ENCODE results near the gene HSPB2. TPM values are rescaled to one million over a fixed set of nuclear protein-coding genes. Genes with fewer than 3 reads are reported as not detected.
A peak's percentile ranks its signal among the peaks of the same experiment; 100 is the strongest.

Gene HSPB2
- polyA plus RNA-seq, 1 experiment = 0.41 TPM

DNA sequence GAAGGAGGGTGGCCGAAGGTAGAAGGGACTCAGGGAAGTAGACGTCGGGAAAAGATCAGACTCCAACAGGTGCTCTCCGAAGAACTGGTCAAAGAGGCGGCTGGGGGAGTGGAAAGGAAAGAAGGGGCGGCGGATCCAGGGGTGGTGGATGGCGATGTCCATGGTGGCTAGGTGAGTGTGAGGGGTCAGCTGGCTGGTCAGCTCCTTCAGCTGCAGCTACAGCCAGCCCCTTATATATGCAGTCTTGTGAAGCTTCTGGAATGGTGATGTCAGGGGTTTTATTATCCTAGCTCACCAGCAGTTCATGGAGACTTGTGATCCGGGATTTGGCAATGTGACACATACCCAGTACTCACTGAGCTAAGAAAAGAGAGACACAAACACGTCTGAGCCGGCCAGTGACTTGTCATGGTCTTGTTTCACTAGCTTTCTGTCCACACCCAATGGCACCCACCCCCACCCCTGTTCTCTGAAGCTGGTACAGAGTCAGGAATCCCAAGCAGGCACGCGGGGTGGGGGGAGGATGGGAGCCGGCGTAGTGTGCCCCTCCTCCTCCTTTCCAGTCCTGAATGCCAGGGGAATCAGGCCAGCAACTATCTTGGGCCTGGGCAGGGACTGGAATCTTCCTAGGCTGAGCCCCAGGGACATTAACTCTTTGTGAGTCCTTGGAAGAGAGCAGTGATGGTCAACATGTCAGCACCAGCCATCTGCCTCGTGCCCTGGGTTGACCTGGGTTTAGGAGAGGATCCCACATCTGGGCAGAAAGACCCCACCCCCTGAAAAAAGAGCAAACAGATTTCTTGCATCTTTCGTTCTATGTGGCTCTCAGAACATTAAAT is 752 bp upstream of the HSPB2 start, which contains the start of gene CRYAB:
Gene CRYAB (minus strand): TSS at position 208 of the 839 bp plus-strand sequence. CDS start 46 bp downstream, at position 162.
- Histone ChIP-seq H3K27ac (ENCODE audit: low read depth, low read length) (peak within 1 kb of the TSS; percentile 58), H3K4me3 (ENCODE audit: low read depth, low read length) (no peak within 1 kb of the TSS), H3K9me3 (ENCODE audit: control insufficient read depth, insufficient read depth, low read length) (no peaks in the 10 kb centered on the region; the same call in 1 of the 2 replicates), H3K27me3 (ENCODE audit: control insufficient read depth, insufficient read depth, low read length) (peaks cover 3% of the 10 kb centered on the region)
- CTCF ChIA-PET = no interaction called here
- POLR2A ChIA-PET = no interaction called here
- TF ChIP-seq, protein P1, sequence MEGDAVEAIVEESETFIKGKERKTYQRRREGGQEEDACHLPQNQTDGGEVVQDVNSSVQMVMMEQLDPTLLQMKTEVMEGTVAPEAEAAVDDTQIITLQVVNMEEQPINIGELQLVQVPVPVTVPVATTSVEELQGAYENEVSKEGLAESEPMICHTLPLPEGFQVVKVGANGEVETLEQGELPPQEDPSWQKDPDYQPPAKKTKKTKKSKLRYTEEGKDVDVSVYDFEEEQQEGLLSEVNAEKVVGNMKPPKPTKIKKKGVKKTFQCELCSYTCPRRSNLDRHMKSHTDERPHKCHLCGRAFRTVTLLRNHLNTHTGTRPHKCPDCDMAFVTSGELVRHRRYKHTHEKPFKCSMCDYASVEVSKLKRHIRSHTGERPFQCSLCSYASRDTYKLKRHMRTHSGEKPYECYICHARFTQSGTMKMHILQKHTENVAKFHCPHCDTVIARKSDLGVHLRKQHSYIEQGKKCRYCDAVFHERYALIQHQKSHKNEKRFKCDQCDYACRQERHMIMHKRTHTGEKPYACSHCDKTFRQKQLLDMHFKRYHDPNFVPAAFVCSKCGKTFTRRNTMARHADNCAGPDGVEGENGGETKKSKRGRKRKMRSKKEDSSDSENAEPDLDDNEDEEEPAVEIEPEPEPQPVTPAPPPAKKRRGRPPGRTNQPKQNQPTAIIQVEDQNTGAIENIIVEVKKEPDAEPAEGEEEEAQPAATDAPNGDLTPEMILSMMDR (IDR thresholded peaks at IDR 0.05; ENCODE audit: low read depth, low read length) = no peak
- peak; percentile 24 for DNase-seq (ENCODE audit: low read depth, low spot score)

DNA sequence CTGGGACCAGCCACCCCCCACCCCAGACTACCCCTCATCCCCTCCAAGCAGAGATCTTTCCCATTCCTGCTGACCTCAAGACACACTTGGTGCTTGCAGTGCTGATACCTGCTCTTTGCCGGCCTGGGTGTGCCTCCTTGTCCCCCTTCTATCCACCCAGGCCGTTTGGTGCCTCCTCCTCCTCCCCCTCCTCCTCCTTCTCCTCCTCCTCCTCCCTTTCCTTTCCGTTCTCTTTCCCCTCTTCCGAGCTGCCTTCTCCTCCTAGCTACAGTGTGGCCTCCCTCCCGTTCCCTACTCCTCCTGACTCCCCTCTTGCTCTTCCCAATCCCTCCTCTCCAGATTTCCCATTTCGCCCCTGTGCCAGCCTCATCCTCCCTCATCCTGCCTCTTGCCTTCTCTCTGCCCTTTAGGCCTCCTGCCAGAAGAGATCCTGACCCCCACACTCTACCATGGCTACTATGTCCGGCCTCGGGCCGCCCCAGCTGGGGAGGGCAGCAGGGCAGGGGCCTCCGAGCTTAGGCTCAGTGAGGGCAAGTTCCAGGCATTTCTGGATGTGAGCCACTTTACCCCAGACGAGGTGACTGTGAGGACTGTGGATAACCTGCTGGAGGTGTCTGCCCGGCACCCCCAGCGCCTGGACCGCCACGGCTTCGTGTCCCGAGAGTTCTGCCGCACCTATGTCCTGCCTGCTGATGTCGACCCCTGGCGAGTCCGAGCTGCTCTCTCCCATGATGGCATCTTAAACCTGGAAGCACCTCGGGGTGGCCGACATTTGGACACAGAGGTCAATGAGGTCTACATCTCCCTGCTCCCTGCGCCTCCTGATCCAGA is 712 bp downstream of the HSPB2 start:
- Histone ChIP-seq H3K27me3 (ENCODE audit: control insufficient read depth, insufficient read depth, low read length) (peaks cover 3% of the 10 kb centered on the region), H3K9me3 (ENCODE audit: control insufficient read depth, insufficient read depth, low read length) (no peaks in the 10 kb centered on the region; the same call in 1 of the 2 replicates), H3K4me3 (ENCODE audit: low read depth, low read length) (no peak overlapping the region), H3K27ac (ENCODE audit: low read depth, low read length) (no peak overlapping the region)
- no peak for DNase-seq (ENCODE audit: low read depth, low spot score)
- POLR2A ChIA-PET = interaction anchor here (1.2 kb wide), 1 partner anchor 13 kb away, joined by 5 read pairs; no protein-coding TSS in a partner anchor
- CTCF ChIA-PET = interaction anchor here (0.9 to 1.0 kb wide), 2 partner anchors 14 to 369 kb away, joined by 3 read pairs; no protein-coding TSS in a partner anchor
- TF ChIP-seq, protein P1 (IDR thresholded peaks at IDR 0.05; ENCODE audit: low read depth, low read length) = no peak

DNA sequence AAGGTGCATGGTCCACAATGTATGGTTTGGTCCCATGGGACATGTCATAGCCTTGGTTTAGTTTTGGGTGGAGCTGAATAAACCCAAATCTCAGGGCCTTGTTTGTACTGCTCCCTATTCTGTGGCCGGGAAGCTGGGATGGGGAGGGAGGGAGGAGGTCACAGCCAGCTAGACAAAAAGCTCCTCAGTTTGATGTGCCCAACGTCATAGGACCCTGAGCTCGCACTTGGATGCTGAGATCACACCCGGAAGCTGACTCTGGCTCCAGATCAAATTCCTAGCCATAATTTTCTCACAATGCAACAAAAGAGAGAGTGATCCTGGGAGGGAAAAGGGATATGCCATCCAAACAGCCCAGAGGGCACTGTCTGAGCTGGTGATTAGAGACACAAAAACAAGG is 1.5 kb downstream of the HSPB2 start:
- peaks cover 3% of the 10 kb centered on the region for H3K27me3 ChIP-seq (ENCODE audit: control insufficient read depth, insufficient read depth, low read length)
- DNase-seq (ENCODE audit: low read depth, low spot score) = no peak
- CTCF ChIA-PET = interaction anchor here (0.5 to 1.2 kb wide), 4 partner anchors 13 to 368 kb away, joined by 3 to 5 read pairs (median 3); no protein-coding TSS in a partner anchor
- no peak overlapping the region for H3K4me3 ChIP-seq (ENCODE audit: low read depth, low read length)
- TF ChIP-seq, protein P1 (IDR thresholded peaks at IDR 0.05; ENCODE audit: low read depth, low read length) = no peak
- no peaks in the 10 kb centered on the region; the same call in 1 of the 2 replicates for H3K9me3 ChIP-seq (ENCODE audit: control insufficient read depth, insufficient read depth, low read length)
- no peak overlapping the region for H3K27ac ChIP-seq (ENCODE audit: low read depth, low read length)
- POLR2A ChIA-PET = interaction anchor here (0.7 kb wide), 1 partner anchor 12 kb away, joined by 3 read pairs; no protein-coding TSS in a partner anchor

DNA sequence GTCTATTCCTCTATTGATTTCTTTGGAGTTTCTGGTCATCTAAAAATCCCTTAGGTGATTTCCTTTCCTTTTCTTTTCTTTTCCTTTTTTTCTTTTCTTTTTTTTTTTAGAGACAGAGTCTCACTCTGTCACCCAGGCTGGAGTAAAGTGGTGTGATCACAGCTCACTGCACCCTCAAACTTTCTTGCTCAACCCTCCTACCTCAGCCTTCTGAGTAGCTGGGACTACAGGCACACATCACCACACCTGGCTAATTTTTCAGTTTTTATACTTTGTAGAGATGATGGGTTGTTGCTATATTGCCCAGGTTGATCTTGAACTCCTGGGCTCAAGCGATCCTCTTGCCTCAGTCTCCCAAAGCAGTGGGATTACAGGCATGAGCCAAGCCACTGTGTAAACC is 4.2 kb downstream of the HSPB2 start:
- Histone ChIP-seq H3K4me3 (ENCODE audit: low read depth, low read length) (no peak overlapping the region), H3K27ac (ENCODE audit: low read depth, low read length) (no peak overlapping the region), H3K9me3 (ENCODE audit: control insufficient read depth, insufficient read depth, low read length) (no peaks in the 10 kb centered on the region; the same call in 1 of the 2 replicates), H3K27me3 (ENCODE audit: control insufficient read depth, insufficient read depth, low read length) (no peaks in the 10 kb centered on the region)
- no peak for DNase-seq (ENCODE audit: low read depth, low spot score)
- CTCF ChIA-PET = no interaction called here
- TF ChIP-seq, protein P1 (IDR thresholded peaks at IDR 0.05; ENCODE audit: low read depth, low read length) = no peak
- POLR2A ChIA-PET = interaction anchor here (0.6 kb wide), 1 partner anchor 22 kb away, joined by 5 read pairs; no protein-coding TSS in a partner anchor
